ENCODE data around the gene UBXN1.
"Not testable (repeated sequence)": the region's sequence is repeated elsewhere in the genome, so short reads cannot be mapped to it uniquely, and the experiment has no call there.

UBXN1 gene

GRCh38 chr11:62708392-62708791 lies 29.5 kb upstream of the UBXN1 start:
- peak; percentile 64 for DNase-seq

- DNase-seq: no peak
These were observed 28.5 kb upstream of the UBXN1 start, which contains the start of the genes BSCL2 and GNG3 for GRCh38 chr11:62707277-62707861. BSCL2 (minus strand) TSS chr11:62707424; CDS start chr11:62707195, 229 bp downstream. GNG3 (plus strand) TSS chr11:62707676; CDS start chr11:62708296, 620 bp downstream.

DNA sequence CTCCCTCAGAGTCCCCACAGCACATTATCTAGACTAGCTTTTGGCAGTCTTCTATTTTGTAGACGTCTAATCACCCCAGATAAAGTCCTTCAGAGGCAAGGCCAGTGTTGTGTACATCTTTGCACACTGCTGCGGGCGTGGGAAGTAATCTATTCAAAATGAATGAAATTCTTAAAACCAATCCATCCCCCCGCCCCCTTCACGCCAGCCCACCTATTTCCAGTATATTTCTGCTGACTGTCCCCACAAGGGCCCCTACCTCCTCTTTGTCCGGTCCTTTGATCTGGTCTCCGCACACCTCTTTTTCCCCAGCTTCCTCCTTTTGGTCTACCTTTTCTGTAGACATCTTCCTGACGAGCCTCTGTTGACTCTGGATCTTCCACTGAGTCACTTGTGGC lies 28.0 kb upstream of the UBXN1 start:
- DNase-seq: no peak

DNA sequence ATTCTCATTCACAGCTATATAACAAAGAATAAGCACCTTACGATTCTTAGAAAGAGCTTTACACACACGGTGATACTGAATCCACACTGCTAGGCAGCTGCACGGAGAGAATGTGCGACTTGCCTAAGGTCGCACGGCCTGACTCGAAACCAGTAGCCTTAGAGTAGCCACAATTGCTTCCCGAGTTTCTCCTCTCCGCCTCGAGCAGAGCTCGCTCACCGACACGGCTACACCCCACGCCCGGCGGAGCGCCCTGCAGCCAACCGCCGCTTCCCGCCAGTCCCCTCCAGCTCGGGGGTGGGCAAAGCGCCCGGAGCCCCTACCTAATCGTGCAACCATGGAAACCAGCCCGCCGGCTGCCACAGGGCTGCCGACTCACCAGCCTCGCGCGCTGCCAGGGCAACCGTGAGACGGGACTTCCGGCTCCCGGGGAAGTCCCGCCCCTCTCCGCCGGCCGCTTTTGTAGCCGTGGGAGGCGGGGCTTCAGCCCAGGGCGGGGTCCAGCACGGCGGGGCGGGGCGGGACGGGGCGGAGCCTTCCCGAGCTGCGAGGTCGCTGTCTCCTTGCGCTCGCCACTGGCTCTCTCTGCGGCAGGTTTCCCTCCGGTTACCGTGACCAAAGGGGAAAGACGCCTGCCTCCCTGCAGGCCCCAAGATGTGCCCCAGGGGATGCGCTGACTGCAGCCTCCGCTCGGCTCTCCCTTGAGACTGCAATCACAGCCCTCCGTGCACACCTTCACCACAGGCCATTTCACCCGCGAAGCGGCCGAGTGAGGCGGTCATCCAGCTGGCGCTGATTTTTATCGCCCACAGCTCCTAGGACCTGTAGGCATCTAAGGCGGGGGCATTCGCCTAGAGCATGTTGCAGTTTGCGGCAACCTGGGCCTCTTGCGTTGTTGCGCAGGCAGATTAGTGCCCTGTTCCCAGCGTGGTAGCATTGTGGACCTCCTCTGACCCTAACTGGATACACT lies 27.3 kb upstream of the UBXN1 start:
- peak; percentile 97 for DNase-seq

DNA sequence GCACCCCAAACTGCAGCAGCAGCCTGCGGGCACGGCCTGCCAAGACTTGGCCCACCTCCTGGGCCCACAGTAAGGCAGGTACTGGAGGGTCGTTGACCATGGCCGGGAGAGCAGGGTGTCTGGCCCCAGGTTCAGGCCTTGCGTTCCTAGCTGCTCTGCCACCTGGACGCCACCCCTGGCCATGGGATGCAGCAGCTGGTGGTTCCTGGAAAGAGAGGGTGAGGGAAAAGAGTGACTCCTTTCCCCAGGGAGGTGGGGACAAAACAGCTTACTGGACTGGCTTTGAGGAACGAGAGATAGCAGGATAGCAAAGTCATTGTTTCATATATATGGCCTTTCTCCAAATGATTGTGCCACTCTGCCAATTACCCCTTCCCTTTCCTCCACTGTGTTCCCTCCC lies 26.5 kb upstream of the UBXN1 start:
- no peak for DNase-seq

GRCh38 chr11:62703921-62704320 lies 25.0 kb upstream of the UBXN1 start:
- DNase-seq: not testable (repeated sequence)

DNA sequence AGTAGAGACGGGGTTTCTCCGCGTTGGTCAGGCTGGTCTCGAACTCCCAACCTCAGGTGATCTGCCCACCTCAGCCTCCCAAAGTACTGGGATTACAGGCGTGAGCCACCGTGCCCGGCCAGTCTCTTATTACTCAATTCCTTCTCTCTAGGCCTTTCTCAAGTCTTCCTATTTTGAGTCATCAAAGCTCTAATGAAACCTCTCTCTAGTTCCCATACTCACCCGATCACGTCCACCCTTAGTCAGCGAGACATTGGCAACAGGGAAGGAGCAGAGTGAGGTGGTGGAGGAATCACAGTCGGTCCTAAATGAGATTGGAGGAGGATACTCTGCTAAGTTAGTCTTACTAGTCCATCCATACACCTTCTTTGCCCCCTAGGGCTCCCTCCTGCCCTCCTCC lies 23.4 kb upstream of the UBXN1 start:
- no peak for DNase-seq

DNA sequence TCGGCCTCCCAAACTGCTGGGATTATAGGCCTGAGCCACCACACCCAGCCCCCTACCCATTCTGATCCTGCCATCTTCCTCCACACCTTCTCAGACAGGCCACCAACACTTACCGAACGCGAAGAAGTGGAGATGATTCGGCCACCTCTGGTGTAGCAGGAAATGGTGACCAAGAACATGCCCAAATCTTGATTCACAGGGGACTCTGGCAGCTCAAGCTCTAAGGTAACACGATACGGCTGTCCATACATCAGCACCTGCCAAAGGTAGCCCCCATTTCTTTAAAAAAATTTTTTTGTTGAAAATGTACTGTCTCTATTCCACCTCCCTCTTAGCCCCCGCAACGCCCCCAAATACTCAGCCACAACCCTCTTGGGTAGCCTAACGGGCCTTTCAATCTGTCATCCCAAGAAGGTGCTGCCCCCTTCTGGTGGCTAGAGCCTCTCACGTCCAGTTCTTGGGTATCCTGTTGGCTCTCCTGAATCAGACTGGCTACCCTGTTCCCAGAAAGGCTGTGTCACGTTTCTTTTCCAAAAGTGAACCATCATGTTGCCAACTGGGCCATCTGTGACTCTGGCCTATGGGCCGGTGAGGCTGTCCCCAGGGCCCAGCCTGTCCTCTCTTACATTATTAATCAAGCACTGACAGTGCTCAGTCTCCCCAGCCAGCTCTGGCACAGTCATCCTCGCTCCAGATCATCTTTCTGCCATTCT lies 15.7 kb upstream of the UBXN1 start:
- peak; percentile 89 for DNase-seq

GRCh38 chr11:62693624-62694023 lies 14.8 kb upstream of the UBXN1 start:
- DNase-seq: not testable (repeated sequence)

GRCh38 chr11:62689421-62690183 lies 10.7 kb upstream of the UBXN1 start, which contains the start of gene LRRN4CL:
LRRN4CL (minus strand) TSS chr11:62689530; CDS start chr11:62688508, 1,022 bp downstream.
- DNase-seq: no peak

GRCh38 chr11:62688491-62688890 lies 9.6 kb upstream of the UBXN1 start:
- no peak for DNase-seq

- no peak for DNase-seq
These were observed 8.9 kb upstream of the UBXN1 start for GRCh38 chr11:62687508-62688396.

DNA sequence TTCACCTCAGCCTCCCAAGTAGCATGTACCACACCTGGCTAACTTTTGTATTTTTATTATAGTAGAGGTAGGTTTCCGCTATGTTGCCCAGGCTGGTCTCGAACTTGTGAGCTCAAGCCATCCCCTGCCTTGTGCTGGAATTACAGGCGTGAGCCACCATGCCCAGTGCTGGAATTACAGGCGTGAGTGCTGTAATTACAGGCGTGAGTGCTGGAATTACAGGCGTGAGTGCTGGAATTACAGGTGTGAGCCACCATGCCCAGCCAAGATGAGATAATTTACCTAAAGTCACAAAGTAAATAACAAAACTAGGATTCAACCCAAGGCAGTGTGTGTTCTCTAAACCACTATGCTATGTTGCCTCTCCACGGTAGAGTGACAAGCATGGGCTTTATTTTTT lies 3.6 kb upstream of the UBXN1 start:
- DNase-seq: no peak

GRCh38 chr11:62680825-62681240 lies 2.0 kb upstream of the UBXN1 start:
- DNase-seq: no peak

DNA sequence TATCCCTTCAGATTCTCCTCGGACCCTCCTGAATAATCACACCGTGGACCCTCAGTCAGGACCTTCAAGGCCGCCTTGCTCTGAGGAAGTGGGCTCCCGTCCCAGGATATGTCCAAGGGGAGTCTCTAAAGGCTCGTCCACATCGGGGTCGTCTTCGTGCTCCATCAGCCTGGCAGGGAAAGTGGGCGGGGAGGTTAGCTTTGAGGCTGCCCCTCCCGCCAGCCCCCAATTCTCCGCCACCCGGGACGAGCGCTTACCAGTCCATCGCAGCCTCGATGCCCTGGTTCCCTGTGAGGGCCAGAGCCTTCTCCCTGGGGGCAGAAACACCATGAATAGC lies 472 bp downstream of the UBXN1 start:
- no peak for DNase-seq

- DNase-seq: no peak
These were observed 1.2 kb downstream of the UBXN1 start for GRCh38 chr11:62677714-62678113.

DNA sequence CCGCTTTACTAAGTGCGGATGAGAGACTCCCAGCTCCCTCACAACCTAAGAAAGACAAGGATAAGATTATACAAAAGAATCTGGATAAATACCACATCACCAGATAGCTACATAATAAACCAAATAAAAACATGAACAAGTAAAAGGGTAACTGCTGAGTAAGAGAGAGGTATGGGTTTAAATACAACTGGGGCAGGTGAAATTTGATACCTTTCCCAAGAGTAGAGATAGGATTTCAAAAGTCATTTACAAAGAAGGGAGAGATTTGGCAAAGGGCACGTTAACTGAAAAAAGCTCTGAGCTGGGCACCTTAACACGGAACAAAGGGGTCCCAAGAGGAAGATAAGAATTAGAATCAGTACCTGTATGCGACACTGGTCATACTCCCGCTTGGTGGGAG lies 1.7 kb downstream of the UBXN1 start:
- DNase-seq: no peak

DNA sequence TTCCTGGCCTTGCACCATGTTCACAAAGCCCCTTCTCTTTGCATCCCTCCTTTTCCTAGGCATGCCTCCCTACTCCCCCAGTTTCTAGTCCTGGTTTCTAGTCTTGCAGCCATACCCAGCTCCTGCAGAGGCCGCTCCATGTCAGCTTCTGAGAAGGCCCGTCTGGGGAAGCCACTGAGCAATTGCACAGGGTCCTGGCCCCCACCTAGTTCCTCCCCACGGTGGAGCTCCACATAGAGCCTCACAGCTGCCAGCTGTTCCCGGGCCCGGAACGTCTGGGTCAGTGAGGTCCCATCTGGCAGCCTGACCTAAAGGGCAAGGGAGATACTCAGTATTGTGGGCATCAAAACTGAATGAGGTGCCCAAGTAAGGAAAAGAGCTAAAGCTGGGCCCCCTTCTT lies 2.2 kb downstream of the UBXN1 start:
- no peak for DNase-seq

GRCh38 chr11:62675415-62675814 lies 3.5 kb downstream of the UBXN1 start:
- not testable (repeated sequence) for DNase-seq

GRCh38 chr11:62673196-62673525 lies 5.7 kb downstream of the UBXN1 start:
- no peak for DNase-seq

GRCh38 chr11:62671608-62672389 lies 7.1 kb downstream of the UBXN1 start, which contains the start of the genes LBHD1 and UQCC3:
LBHD1 (minus strand) TSS chr11:62672267; CDS start chr11:62670031, 2,236 bp downstream.
UQCC3 (plus strand) TSS chr11:62671673; CDS start chr11:62671746, 73 bp downstream.
- peak; percentile 91 for DNase-seq
